Anterior cingulate cortex (tissue), 58 donors: Measurements from ENCODE around the gene SARDH.

Experiments
- DNase-seq, 58 donors: peaks; one replicate each; lab custom pipeline; 2025; lab: John Stamatoyannopoulos, UW

Gene SARDH

GRCh38 chr9:133734590-133735414 is 3.4 kb downstream of the SARDH start:
- no peak for DNase-seq

GRCh38 chr9:133733796-133734533 is 4.2 kb downstream of the SARDH start:
- no peak for DNase-seq

- DNase-seq, result no peak
These were observed 4.7 kb downstream of the SARDH start for GRCh38 chr9:133733421-133733795.

- no peak for DNase-seq
These were observed 5.3 kb downstream of the SARDH start for GRCh38 chr9:133732639-133733408.

GRCh38 chr9:133731876-133732638 is 6.1 kb downstream of the SARDH start:
- DNase-seq, result peak in 15 of 58 donors; percentile 14 to 67 (median 31)

GRCh38 chr9:133730994-133731715 is 7.0 kb downstream of the SARDH start:
- no peak for DNase-seq

- DNase-seq, result no peak
These were observed 8.4 kb downstream of the SARDH start for GRCh38 chr9:133729617-133730281.

GRCh38 chr9:133728856-133729616 is 9.1 kb downstream of the SARDH start:
- DNase-seq, result no peak

- no peak for DNase-seq
These were observed 10.2 kb downstream of the SARDH start for GRCh38 chr9:133727876-133728441.

GRCh38 chr9:133727277-133727875 is 10.8 kb downstream of the SARDH start:
- DNase-seq, result no peak

GRCh38 chr9:133726401-133727276 is 11.5 kb downstream of the SARDH start:
- peak in 19 of 58 donors; percentile 7 to 63 (median 22) for DNase-seq

- DNase-seq, result no peak
These were observed 12.3 kb downstream of the SARDH start for GRCh38 chr9:133725886-133726285.

- DNase-seq, result no peak
These were observed 19.4 kb downstream of the SARDH start for GRCh38 chr9:133718563-133719315.

- DNase-seq, result no peak
These were observed 20.8 kb downstream of the SARDH start for GRCh38 chr9:133717113-133718031.
